HUES6 (cell line): ENCODE results near the gene NOSTRIN.
"Not testable (repeated sequence)": the region's sequence is repeated elsewhere in the genome, so short reads cannot be mapped to it uniquely, and the experiment has no call there.

Experiments
- H3K27ac ChIP-seq: 2 replicates; pipeline ENCODE4 v1.7.0; 2013; ENCODE audit warnings: low read depth, mild to moderate bottlenecking, low read length, inconsistent platforms
- H3K27me3 ChIP-seq: 2 replicates; pipeline ENCODE4 v1.6.1; 2013; ENCODE audit warnings: low read length; ENCODE audit not compliant: control insufficient read depth, insufficient read depth
- H3K36me3 ChIP-seq: 2 replicates; pipeline ENCODE4 v1.6.1; 2013; ENCODE audit warnings: low read length; ENCODE audit not compliant: control insufficient read depth, insufficient read depth
- H3K4me1 ChIP-seq: 2 replicates; pipeline ENCODE4 v1.6.1; 2013; ENCODE audit warnings: low read length; ENCODE audit not compliant: control insufficient read depth, insufficient read depth
- H3K4me3 ChIP-seq: 2 replicates; pipeline ENCODE4 v1.5.1; 2013; ENCODE audit warnings: low read depth, low read length
- H3K9ac ChIP-seq: one replicate; pipeline ENCODE4 v1.6.1; 2013; ENCODE audit warnings: mild to moderate bottlenecking, low read length
- H3K9me3 ChIP-seq: 2 replicates; pipeline ENCODE4 v1.6.1; 2013; ENCODE audit warnings: low read depth, low read length; ENCODE audit not compliant: control insufficient read depth, insufficient read depth

NOSTRIN gene

GRCh38 chr2:168850846-168851245, 48.4 kb downstream of the NOSTRIN start:
- Histone ChIP-seq H3K36me3 (peaks cover 12% of the 10 kb centered on the region), H3K27ac (no peak overlapping the region), H3K9me3 (no peaks in the 10 kb centered on the region), H3K9ac (no peak overlapping the region), H3K4me1 (no peaks in the 10 kb centered on the region), H3K27me3 (no peaks in the 10 kb centered on the region), H3K4me3 (no peak overlapping the region)

- Histone ChIP-seq H3K9ac (no peak overlapping the region), H3K9me3 (no peaks in the 10 kb centered on the region), H3K36me3 (peaks cover 12% of the 10 kb centered on the region), H3K27me3 (no peaks in the 10 kb centered on the region), H3K4me3 (no peak overlapping the region), H3K27ac (no peak overlapping the region), H3K4me1 (no peaks in the 10 kb centered on the region; the same call in 1 of the 2 replicates)
Measured at GRCh38 chr2:168851674-168852320, 49.4 kb downstream of the NOSTRIN start.

GRCh38 chr2:168852481-168852880, 50.0 kb downstream of the NOSTRIN start:
- Histone ChIP-seq H3K27ac (no peak overlapping the region), H3K36me3 (peaks cover 12% of the 10 kb centered on the region), H3K9me3 (no peaks in the 10 kb centered on the region), H3K4me1 (peaks cover 4% of the 10 kb centered on the region; the same call in 1 of the 2 replicates), H3K9ac (no peak overlapping the region), H3K27me3 (no peaks in the 10 kb centered on the region), H3K4me3 (no peak overlapping the region)

GRCh38 chr2:168853471-168853870, 51.0 kb downstream of the NOSTRIN start:
- peaks cover 14% of the 10 kb centered on the region for H3K36me3 ChIP-seq
- H3K4me1 ChIP-seq, result peaks cover 4% of the 10 kb centered on the region; the same call in 1 of the 2 replicates
- no peaks in the 10 kb centered on the region for H3K27me3 ChIP-seq
- no peak overlapping the region for H3K9ac ChIP-seq
- H3K4me3 ChIP-seq, result no peak overlapping the region
- no peak overlapping the region for H3K27ac ChIP-seq
- no peaks in the 10 kb centered on the region for H3K9me3 ChIP-seq

GRCh38 chr2:168854651-168855050, 52.2 kb downstream of the NOSTRIN start:
- Histone ChIP-seq H3K27me3 (no peaks in the 10 kb centered on the region), H3K27ac (no peak overlapping the region), H3K4me3 (no peak overlapping the region), H3K36me3 (peaks cover 14% of the 10 kb centered on the region), H3K9me3 (no peaks in the 10 kb centered on the region), H3K4me1 (peaks cover 4% of the 10 kb centered on the region; the same call in 1 of the 2 replicates), H3K9ac (no peak overlapping the region)

- H3K4me3 ChIP-seq, result no peak overlapping the region
- peaks cover 14% of the 10 kb centered on the region for H3K36me3 ChIP-seq
- H3K27ac ChIP-seq, result no peak overlapping the region
- H3K4me1 ChIP-seq, result peaks cover 4% of the 10 kb centered on the region; the same call in 1 of the 2 replicates
- no peak overlapping the region for H3K9ac ChIP-seq
- no peaks in the 10 kb centered on the region for H3K27me3 ChIP-seq
- no peaks in the 10 kb centered on the region for H3K9me3 ChIP-seq
Measured at GRCh38 chr2:168855601-168856000, 53.2 kb downstream of the NOSTRIN start.

- no peak overlapping the region for H3K9ac ChIP-seq
- H3K27ac ChIP-seq, result no peak overlapping the region
- no peaks in the 10 kb centered on the region for H3K27me3 ChIP-seq
Measured at GRCh38 chr2:168858146-168858545, 55.7 kb downstream of the NOSTRIN start.

GRCh38 chr2:168867164-168867563, 64.7 kb downstream of the NOSTRIN start:
- peaks cover 34% of the 10 kb centered on the region for H3K36me3 ChIP-seq
- not testable (repeated sequence) for H3K9me3 ChIP-seq, H3K9ac ChIP-seq

More at GRCh38 chr2:168858146-168858545, 55.7 kb downstream of the NOSTRIN start:
- Histone ChIP-seq H3K36me3 (peaks cover 19% of the 10 kb centered on the region), H3K4me3 (no peak overlapping the region), H3K9me3 (no peaks in the 10 kb centered on the region), H3K4me1 (peaks cover 4% of the 10 kb centered on the region; the same call in 1 of the 2 replicates)

GRCh38 chr2:168870369-168870768, 67.9 kb downstream of the NOSTRIN start:
- H3K36me3 ChIP-seq, result peaks cover 30% of the 10 kb centered on the region
- not testable (repeated sequence) for H3K4me3 ChIP-seq, H3K9me3 ChIP-seq, H3K27ac ChIP-seq, H3K4me1 ChIP-seq, H3K9ac ChIP-seq, H3K27me3 ChIP-seq

More at GRCh38 chr2:168867164-168867563, 64.7 kb downstream of the NOSTRIN start:
- H3K27me3 ChIP-seq, H3K27ac ChIP-seq, H3K4me1 ChIP-seq, H3K4me3 ChIP-seq: not testable (repeated sequence)

GRCh38 chr2:168870824-168871223, 68.4 kb downstream of the NOSTRIN start:
- H3K9ac ChIP-seq, H3K27me3 ChIP-seq, H3K27ac ChIP-seq, H3K4me1 ChIP-seq, H3K4me3 ChIP-seq, H3K9me3 ChIP-seq: not testable (repeated sequence)
- peaks cover 30% of the 10 kb centered on the region for H3K36me3 ChIP-seq

GRCh38 chr2:168874368-168875054, 72.1 kb downstream of the NOSTRIN start:
- Histone ChIP-seq H3K4me3 (no peak overlapping the region), H3K4me1 (no peaks in the 10 kb centered on the region; the same call in 1 of the 2 replicates), H3K36me3 (peaks cover 33% of the 10 kb centered on the region), H3K27ac (no peak overlapping the region), H3K9ac (no peak overlapping the region), H3K9me3 (no peaks in the 10 kb centered on the region), H3K27me3 (no peaks in the 10 kb centered on the region)
